GM12875 (cell line): ENCODE measurements around the gene UBE2V1.
A peak's percentile ranks its signal among the peaks of the same experiment; 100 is the strongest.
"Not testable (repeated sequence)": the region's sequence is repeated elsewhere in the genome, so short reads cannot be mapped to it uniquely, and the experiment has no call there.

Experiments
- H3K4me3 ChIP-seq: one replicate; pipeline ENCODE4 v1.5.1; 2011; ENCODE audit warnings: low read depth, low read length, control low read depth
- TF ChIP-seq, protein P1 (sequence below): IDR thresholded peaks from 2 replicates; pipeline ENCODE4 v1.5.1; 2011; ENCODE audit warnings: low read depth, mild to moderate bottlenecking, control low read depth, inconsistent platforms, low read length, moderate library complexity, borderline replicate concordance; ENCODE audit not compliant: insufficient read depth

UBE2V1 gene

GRCh38 chr20:50112512-50113419, at the start of gene UBE2V1:
Gene UBE2V1 (minus strand): TSS chr20:50113150. CDS start chr20:50113128, 22 bp downstream.
- TF ChIP-seq, protein P1, sequence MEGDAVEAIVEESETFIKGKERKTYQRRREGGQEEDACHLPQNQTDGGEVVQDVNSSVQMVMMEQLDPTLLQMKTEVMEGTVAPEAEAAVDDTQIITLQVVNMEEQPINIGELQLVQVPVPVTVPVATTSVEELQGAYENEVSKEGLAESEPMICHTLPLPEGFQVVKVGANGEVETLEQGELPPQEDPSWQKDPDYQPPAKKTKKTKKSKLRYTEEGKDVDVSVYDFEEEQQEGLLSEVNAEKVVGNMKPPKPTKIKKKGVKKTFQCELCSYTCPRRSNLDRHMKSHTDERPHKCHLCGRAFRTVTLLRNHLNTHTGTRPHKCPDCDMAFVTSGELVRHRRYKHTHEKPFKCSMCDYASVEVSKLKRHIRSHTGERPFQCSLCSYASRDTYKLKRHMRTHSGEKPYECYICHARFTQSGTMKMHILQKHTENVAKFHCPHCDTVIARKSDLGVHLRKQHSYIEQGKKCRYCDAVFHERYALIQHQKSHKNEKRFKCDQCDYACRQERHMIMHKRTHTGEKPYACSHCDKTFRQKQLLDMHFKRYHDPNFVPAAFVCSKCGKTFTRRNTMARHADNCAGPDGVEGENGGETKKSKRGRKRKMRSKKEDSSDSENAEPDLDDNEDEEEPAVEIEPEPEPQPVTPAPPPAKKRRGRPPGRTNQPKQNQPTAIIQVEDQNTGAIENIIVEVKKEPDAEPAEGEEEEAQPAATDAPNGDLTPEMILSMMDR, result peak; percentile 50; the same call in 1 of the 2 replicates
- peak within 1 kb of the TSS; percentile 68 for H3K4me3 ChIP-seq

DNA sequence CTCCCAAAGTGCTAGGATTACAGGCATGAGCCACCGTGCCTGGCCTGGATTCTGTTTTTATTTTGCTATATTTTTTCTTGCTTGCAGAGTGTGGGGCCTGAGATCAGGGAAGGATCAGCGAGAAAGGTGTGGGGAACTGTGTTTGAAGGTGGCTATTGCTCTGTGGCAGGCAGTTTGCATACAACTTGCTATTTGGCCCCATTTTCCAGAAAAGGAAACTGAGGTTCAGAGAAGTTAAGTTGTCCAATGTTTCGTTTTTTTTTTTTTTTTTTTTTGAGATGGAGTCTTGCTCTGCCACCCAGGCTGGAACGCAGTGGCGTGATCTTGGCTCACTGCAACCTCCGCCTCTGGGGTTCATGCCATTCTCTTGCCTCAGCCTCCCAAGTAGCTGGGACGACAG, 48.5 kb upstream of the UBE2V1 start:
- H3K4me3 ChIP-seq, result not testable (repeated sequence)

DNA sequence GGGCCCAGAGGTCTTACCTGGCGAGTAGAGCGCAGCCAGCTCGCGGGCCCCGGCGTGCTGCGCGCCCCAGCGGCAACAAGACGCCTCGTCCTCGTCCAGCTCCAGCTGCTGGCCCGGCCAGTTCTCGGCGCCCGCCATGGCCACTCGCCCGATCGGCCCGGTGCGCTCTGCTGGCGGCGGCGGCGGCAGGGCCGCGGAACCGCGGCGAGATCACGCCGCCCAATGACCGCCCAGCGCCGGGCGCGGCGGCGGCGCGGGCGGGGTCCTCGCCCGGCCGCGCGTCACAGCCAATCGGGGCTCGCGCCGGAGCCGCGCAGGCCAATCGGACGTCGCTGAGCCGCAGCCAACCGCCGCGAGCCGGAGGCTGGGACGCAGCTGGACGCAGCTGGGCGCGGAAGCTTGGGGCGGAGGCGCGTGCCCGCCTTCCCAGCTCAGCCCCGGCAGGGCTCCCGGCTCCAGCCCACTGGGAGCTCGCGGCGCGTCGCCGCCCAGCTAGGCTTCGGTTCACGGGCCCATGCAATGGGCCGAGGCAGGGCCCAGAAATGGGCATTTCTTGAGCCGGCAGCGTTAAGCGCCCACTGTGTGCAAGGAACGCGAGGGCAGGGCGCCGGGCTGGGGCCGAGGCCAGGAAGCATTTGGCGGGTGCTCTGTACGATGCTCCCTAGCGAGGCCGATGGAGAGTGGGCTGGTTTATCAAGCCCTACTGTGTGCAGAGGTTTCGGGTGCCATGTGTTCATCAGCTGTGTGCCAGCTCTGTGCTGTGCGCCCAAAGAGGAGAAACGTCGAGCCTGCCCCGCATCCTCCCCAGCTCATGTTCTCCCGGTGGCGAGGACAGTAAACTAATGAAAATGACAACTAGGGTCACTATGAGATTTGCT, 40.8 kb upstream of the UBE2V1 start, which contains the start of gene PEDS1:
PEDS1 (minus strand) TSS at position 224 of the 878 bp plus-strand sequence; CDS start at position 138, 86 bp downstream.
- peak within 1 kb of the TSS; percentile 74 for H3K4me3 ChIP-seq
- TF ChIP-seq, protein P1, result no peak

DNA sequence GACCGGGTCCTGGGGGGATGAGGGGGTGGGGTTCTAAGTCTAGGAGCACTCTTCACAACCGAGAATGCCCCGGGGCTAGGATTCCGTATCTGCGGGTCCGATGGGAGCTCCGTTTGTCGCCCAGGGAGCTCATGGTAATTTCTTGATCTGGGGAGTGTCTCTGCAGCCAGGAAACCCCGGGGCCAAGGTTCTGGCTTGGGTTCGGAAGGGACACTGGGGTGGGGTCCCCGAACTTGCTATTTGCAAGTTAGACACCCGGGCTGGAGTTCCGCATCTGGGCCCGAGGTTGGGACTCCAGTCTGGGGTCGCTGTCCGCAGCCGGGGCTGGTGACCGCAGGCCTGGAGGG, 40.2 kb upstream of the UBE2V1 start:
- TF ChIP-seq, protein P1, result no peak

GRCh38 chr20:50152394-50153152, 39.6 kb upstream of the UBE2V1 start:
- TF ChIP-seq, protein P1, result no peak

More for the DNA sequence above, 40.2 kb upstream of the UBE2V1 start:
- peak overlapping the region; percentile 74 for H3K4me3 ChIP-seq

DNA sequence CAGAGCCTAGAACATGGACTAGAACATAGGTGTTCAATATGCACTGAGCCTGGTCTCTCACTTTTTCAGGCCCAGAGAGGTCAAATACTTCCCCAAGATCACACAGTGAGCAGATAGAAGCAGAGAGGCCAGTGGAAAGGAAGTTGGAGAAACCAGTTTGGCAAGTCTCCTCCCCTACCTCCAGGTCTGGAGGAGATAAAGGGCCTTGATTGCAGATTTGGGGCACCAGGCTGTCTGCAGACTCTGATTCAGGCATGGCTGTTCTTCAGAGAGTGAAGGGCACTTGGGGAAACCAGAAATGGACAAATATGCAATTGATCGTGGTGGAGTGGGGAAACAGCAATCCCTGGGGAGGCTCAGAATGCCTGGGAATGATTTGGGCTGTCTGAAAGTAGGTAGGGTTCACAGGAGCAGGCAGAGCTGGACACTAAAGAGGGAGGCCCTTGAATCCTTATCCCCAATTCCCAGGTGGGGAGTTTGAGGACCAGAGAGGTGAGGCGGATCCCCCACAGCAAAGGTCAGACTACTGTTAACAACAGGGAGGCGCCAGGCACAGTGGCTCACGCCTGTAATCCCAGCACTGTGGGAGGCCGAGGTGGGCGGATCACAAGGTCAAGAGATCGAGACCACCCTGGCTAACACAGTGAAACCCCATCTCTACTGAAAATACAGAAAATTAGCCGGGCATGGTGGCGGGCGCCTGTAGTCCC, 38.2 kb upstream of the UBE2V1 start:
- no peak overlapping the region for H3K4me3 ChIP-seq

More at GRCh38 chr20:50152394-50153152, 39.6 kb upstream of the UBE2V1 start:
- H3K4me3 ChIP-seq, result peak overlapping the region; percentile 74

More for the DNA sequence above, 38.2 kb upstream of the UBE2V1 start:
- TF ChIP-seq, protein P1, result no peak
